Loucy (cell line): ENCODE measurements around the gene SCML2.

Experiments
- H2AFZ ChIP-seq: fragments of 200-600 bp; sonication (generic); 2 replicates; pipeline ENCODE4 v1.6.0; 2016; ENCODE audit warnings: antibody characterized with exemption, mild to moderate bottlenecking, low read length, moderate library complexity
- H3F3A ChIP-seq: fragments of 200-600 bp; 2 replicates; pipeline ENCODE4 v1.6.0; 2016; ENCODE audit warnings: antibody characterized with exemption, low read depth, mild to moderate bottlenecking
- H3K27me3 ChIP-seq: fragments of 200-600 bp; sonication (generic); 2 replicates; pipeline ENCODE4 v1.6.1; 2014; ENCODE audit warnings: low read length, mild to moderate bottlenecking; ENCODE audit not compliant: insufficient read depth, poor library complexity, severe bottlenecking
- H3K36me3 ChIP-seq: fragments of 200-600 bp; sonication (generic); 2 replicates; pipeline ENCODE4 v1.6.1; 2016; ENCODE audit warnings: low read length; ENCODE audit not compliant: insufficient read depth
- H3K4me1 ChIP-seq: fragments of 200-600 bp; sonication (generic); 2 replicates; pipeline ENCODE4 v1.5.1; 2014; ENCODE audit warnings: low read length, mild to moderate bottlenecking; ENCODE audit not compliant: insufficient read depth, poor library complexity, severe bottlenecking
- H3K4me2 ChIP-seq: fragments of 200-600 bp; sonication (generic); 2 replicates; pipeline ENCODE4 v1.6.0; 2014; ENCODE audit warnings: antibody characterized with exemption, low read length, low read depth, mild to moderate bottlenecking; ENCODE audit not compliant: poor library complexity, severe bottlenecking
- H3K4me3 ChIP-seq: fragments of 200-600 bp; sonication (generic); 2 replicates; pipeline ENCODE4 v1.5.1; 2014; ENCODE audit warnings: low read length, mild to moderate bottlenecking, mixed read lengths; ENCODE audit not compliant: poor library complexity, severe bottlenecking
- H3K79me2 ChIP-seq: fragments of 200-600 bp; sonication (generic); 2 replicates; pipeline ENCODE4 v1.6.1; 2014; ENCODE audit warnings: low read length; ENCODE audit not compliant: insufficient read depth
- H3K9ac ChIP-seq: fragments of 200-600 bp; sonication (generic); 2 replicates; pipeline ENCODE4 v1.6.0; 2014; ENCODE audit warnings: mild to moderate bottlenecking, low read depth, low read length, moderate library complexity; ENCODE audit not compliant: poor library complexity, severe bottlenecking
- H3K9me2 ChIP-seq: fragments of 200-600 bp; sonication (generic); replicated peaks from 2 replicates; pipeline ENCODE4 v1.6.1; 2016; ENCODE audit warnings: low read depth, low read length, mixed read lengths
- H3K9me3 ChIP-seq: fragments of 200-600 bp; sonication (generic); 2 replicates; pipeline ENCODE4 v1.6.1; 2014; ENCODE audit warnings: mild to moderate bottlenecking, antibody characterized with exemption, low read length, low read depth; ENCODE audit not compliant: insufficient read depth
- H4K20me1 ChIP-seq: fragments of 200-600 bp; sonication (generic); 2 replicates; pipeline ENCODE4 v1.6.0; 2014; ENCODE audit warnings: antibody characterized with exemption, low read length, mild to moderate bottlenecking; ENCODE audit not compliant: insufficient read depth, poor library complexity, severe bottlenecking
- CTCF ChIP-seq: fragments of 200-600 bp; sonication (generic); conservative IDR thresholded peaks from 2 replicates; pipeline ENCODE4 v1.5.1; 2014; ENCODE audit warnings: mild to moderate bottlenecking, antibody characterized with exemption, low read length
- EZH2phosphoT487 ChIP-seq: fragments of 200-600 bp; IDR thresholded peaks from 2 replicates; pipeline ENCODE4 v1.6.1; 2018; ENCODE audit warnings: antibody characterized with exemption, mild to moderate bottlenecking, moderate library complexity, borderline replicate concordance

Gene SCML2

GRCh38 chrX:18290200-18290599 is 64.3 kb downstream of the SCML2 start:
- Histone ChIP-seq H3K9me2 (no peaks in the 10 kb centered on the region), H3K9ac (no peak overlapping the region), H3K4me2 (no peak overlapping the region), H4K20me1 (no peaks in the 10 kb centered on the region), H3K79me2 (no peaks in the 10 kb centered on the region), H3K9me3 (no peaks in the 10 kb centered on the region), H2AFZ (no peak overlapping the region), H3K4me3 (no peak overlapping the region), H3K4me1 (no peaks in the 10 kb centered on the region), H3K36me3 (no peaks in the 10 kb centered on the region), H3F3A (no peaks in the 10 kb centered on the region), H3K27me3 (no peaks in the 10 kb centered on the region)
- TF ChIP-seq CTCF (no peak), EZH2phosphoT487 (no peak)

GRCh38 chrX:18288716-18289115 is 65.8 kb downstream of the SCML2 start:
- Histone ChIP-seq H3K4me1 (no peaks in the 10 kb centered on the region), H2AFZ (no peak overlapping the region), H3K9me3 (no peaks in the 10 kb centered on the region), H3K9me2 (no peaks in the 10 kb centered on the region), H3F3A (no peaks in the 10 kb centered on the region), H3K9ac (no peak overlapping the region), H4K20me1 (no peaks in the 10 kb centered on the region), H3K36me3 (no peaks in the 10 kb centered on the region), H3K4me3 (no peak overlapping the region), H3K4me2 (no peak overlapping the region), H3K27me3 (no peaks in the 10 kb centered on the region), H3K79me2 (no peaks in the 10 kb centered on the region)
- TF ChIP-seq EZH2phosphoT487 (no peak), CTCF (no peak)

- TF ChIP-seq EZH2phosphoT487 = no peak
- TF ChIP-seq CTCF = no peak
- Histone ChIP-seq H2AFZ (no peak overlapping the region), H3K4me3 (no peak overlapping the region), H3K9me2 (no peaks in the 10 kb centered on the region), H3K4me2 (no peak overlapping the region), H3F3A (no peaks in the 10 kb centered on the region), H3K4me1 (no peaks in the 10 kb centered on the region), H4K20me1 (no peaks in the 10 kb centered on the region), H3K36me3 (no peaks in the 10 kb centered on the region), H3K9ac (no peak overlapping the region), H3K9me3 (no peaks in the 10 kb centered on the region), H3K27me3 (no peaks in the 10 kb centered on the region), H3K79me2 (no peaks in the 10 kb centered on the region)
Measured at GRCh38 chrX:18286322-18286831, 68.1 kb downstream of the SCML2 start.
